GM21526 (cell line): ENCODE data around the gene ZNF625.

ENCODE experiments used
- ATAC-seq: cut with Tn5 transposase; IDR thresholded peaks from one replicate; pipeline ENCODE4 v1.9.1; 2021; ENCODE audit warnings: moderate library complexity; ENCODE audit not compliant: unreplicated experiment, low FRiP score

Gene ZNF625

DNA sequence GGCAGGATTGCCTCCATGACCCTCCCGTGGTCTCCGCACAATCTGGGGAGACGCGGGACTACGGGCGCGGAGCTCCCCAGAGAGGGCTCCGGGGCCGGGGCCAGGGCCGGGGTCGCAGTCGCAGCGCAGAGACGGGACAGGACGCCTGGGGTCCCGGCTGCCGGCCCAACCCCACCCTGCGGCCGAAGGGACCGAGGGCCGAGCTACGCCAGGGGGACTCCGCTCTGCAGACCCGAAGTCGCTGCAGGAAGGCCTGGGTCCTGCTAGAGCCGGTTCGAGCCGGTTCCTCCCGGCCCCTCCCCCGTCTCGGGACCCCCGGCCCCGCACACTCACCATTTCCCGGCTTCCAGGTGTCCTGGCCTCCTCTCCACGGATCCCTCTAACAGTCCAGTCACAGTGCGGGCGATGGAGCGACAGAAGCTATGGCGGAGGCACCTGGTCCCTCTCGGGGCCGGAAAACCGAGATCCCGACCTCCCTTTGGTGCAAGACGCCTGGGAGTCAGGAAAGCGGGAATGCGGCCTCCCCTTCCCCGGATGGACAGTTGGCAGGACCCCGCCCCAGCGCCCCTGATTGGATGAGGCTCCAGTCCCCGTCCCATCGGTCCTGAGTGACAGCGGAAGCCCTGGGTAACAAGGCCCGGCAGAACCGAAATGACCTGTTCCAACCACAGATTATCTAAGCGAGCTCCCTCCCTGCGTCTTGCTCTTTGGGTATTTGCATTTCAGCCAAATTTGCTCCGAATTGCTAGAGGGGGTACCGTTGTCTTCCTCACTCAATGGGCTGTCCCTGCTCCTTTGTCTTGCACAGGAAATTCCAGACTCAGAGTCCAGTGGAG is at the start of gene ZNF625:
Gene ZNF625, minus strand, starts transcription at position 512 of the 836 bp plus-strand sequence. Its CDS starts 176 bp downstream, at position 336.
- ATAC-seq: peak; percentile 58

DNA sequence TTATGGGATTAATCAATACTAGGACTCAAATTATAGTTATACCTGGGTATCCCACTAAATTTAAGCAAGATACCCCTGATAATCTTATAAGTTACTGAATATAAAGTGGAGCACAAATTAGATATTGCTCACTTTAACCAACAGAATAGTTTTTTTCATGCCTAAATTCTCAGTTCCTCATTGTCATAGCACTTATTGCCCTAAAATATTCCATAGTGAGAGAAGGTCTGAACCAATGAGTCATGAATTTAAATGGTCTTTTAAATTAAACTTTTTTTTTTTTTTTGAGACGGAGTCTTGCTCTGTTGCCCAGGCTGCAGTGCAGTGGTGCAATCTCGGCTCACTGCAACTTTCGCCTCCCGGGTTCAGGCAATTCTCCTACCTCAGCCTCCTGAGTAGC is 48.8 kb upstream of the ZNF625 start:
- ATAC-seq: no peak

DNA sequence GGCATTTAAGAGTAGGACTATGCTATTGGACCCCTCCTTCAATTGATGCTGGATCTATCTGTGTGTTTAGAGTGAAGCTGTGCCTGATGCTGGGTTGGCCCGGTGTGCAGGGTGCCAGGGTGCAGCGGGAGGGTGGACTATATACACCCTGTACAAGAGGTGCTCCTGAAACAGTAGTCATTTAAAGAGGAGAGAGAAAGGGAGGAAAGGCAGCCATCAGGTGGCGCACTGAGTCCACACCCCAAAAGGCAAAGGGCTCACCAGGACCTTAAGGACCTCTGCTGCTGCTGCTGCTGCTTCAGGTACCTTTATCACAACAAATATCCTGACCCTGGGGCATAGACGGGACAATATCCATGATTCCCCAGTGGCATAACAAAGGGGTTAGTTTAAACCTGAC is 45.7 kb upstream of the ZNF625 start:
- no peak for ATAC-seq

DNA sequence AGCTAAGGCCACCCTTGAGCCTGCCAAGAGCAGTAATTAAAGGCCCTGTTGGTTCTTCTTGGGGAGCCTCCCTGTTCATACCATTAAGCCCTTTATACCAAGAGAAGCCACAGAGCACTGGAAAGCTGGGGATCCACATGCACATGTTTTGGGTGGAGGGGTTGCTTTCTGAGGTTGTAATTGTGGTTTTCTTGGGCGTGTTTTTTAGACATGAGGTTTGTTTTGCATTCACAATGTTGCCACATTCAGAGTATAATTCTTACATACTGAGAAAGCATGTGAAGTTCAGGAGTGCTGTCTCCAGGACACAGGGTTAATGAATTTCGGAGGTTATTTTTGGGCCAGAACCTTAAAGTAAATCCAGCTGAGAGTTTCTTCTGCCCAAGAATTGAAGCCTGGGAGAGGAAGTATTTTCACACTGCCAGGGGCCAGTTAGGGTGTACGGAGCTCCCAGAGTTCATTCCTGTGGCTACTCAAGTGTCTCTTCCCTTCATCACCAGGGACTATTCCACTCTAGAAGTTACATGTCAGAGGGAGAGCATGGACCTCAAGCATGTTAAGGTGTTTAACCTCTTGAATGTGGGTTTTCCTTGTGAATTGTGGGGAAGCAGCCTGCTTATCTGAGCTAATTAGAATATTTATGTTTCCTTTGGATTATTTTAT is 43.4 kb upstream of the ZNF625 start:
- no peak for ATAC-seq

DNA sequence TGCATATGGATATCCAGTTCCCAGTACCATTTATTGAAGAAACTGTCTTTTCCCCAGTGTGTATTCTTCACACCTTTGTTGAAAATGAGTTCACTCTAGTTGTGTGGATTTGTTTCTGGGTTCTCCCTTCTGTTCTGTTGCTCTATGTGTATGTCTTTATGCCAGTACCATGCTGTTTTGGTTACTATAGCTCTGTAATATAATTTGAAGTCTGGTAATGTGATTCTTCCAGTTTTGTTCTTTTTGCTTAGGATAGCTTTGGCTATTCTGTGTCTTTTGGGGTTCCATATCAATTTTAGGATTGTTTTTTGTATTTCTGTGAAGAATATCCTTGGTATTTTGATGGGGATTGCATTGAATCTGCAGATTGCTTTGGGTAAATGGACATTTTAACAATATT is 41.6 kb upstream of the ZNF625 start:
- ATAC-seq: no peak

DNA sequence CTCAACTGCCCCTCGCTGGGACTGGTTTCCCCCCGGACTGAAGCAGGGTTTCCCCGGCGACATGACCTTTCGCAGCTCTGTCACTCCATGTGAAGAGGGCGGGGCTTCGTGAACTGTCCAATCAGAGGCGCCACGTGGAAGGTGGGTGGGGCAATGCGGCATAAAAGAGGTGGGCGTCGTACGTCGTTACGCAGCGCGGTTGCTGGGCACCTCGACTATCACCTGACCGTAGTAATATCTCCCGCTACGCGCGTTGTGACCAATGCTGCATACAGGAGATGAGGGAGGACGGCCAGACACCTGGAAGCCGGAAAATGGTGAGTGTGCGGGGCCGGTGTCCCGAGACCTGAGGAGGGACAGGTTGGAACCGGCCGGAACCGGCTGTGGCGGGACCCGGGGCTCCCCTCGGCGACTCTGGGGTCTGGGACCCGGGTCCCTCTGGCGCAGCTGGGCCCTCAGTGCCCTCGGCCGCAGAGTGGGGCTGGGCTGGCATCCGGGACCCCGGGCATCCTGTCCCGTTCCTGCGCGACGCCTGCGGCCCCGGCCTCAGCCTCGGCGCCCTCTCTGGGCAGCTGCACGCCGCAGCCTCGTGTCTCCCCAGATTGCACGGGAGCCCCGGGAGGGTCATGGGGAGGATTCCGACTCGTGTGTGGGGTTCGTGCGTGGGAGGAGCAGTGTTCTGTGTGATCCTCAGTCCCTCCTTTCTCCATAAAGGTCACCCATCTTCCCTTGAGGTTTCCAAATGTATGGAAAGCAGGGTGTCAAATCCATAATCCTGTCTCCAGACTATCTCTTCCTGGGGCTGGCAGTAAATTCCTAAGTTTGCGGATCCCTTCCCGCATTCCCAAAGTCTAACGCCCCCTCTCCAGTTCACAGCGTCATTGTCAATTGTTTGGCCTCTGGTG is 38.5 kb upstream of the ZNF625 start:
- no peak for ATAC-seq

DNA sequence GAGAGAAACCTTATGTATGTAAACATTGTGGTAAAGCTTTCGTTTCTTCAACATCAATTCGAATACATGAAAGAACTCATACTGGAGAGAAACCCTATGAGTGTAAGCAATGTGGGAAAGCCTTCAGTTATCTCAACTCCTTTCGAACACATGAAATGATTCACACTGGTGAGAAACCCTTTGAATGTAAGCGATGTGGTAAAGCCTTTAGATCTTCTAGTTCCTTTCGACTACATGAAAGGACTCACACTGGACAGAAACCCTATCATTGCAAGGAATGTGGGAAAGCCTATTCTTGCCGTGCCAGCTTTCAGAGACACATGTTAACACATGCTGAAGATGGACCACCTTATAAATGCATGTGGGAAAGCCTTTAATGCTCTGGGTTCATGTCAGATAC is 31.1 kb upstream of the ZNF625 start:
- no peak for ATAC-seq

DNA sequence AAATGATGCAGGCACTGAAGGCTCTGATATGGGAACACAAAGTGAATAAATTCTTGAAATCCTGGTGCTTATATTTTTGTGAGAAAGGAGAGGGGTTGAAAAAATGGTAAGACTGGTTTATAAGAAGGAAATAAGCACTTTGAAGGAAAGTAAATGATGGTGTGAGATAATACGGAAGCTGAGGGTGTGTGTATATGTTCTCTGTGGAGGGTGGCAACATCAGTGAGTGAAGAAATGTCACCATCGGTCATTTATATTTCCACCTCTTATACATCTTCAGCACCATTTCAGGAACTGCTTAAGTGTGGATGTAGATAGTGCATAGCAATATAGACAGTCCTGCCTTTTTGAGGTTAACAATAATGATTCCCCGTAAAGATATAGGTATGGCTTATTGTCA is 23.8 kb upstream of the ZNF625 start:
- ATAC-seq: no peak

DNA sequence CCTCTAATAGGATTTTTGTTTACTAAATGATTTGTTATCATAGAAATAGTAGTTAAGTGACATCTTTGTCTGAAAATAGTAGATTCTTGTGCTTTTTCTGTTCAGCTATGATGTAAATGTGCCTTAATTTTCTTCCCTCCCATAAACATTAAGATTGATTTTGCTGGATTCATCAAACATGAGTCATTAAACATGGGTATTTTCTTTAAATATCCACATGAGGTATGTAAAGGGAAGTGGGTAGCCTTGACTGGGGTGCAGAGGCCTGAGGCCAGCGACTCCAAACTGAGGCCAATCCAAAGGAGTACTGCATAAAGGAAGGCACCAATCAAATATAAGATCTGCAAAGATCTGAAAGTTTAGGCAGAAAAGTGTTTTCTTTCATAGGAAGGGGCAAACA is 10.1 kb upstream of the ZNF625 start:
- ATAC-seq: no peak

DNA sequence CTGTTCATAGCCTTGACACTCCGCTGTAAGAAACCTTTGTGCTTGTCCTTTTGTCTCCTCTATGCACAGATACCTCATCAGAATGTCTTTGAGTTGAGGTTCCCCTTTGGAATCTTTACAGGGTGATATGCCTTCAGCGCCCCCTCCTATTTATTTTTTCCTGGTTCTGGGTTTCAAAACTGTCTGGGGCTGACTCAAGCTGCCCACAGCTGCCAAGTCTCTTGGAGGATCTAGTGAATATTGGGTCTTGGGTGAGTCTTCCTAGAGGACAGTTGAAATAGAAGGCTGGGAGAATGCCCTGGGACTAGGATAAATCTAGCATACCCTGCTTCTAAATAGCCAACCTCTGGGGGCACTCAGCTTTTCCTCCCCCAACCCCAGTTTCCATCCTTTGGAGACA is 7.3 kb upstream of the ZNF625 start:
- no peak for ATAC-seq

DNA sequence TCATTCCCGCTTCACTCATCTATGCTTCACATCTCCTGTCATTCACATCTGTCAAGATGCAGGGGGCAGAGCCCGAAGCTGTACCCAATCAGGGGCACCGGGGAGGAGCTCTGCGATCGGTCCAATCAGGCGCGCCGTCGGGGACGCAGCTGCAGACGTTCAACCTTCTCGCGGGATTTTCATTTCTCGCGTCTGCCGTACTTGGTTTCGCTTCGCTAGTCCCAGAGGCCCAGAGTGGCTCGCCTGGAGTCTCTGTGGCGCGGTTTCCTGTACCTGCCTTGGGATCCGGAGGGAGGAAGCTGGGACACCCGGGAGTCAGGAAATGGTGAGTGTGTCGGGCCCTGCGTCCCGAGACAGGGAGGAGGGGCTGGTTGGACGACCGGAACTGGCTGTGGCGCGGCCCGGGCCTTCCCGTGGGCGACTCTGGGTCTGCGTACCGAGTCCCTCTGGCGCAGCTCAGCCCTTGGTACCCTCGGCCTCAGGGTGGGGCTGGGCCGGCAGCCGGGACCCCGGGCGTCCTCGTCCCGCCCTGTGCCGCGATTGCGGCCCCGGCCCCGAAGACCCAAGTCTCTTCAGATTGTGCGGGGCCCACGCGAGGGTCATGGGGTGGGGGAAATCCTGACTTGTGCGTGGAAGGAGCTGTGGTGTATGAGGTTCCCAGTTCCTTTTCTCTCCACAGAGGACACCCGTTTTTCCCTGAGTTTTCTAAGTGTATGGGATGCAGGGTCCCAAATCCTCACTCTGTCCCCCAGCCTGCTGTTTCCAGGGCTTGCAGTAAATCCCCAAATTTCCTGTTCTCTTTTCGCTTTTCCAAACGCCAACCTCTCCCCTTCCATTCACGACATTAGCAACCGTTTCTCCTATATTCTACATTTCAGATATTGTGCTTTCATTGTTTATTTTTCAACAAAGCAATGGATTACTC is 6.6 kb upstream of the ZNF625 start, which contains the start of gene ZNF136:
Gene ZNF136, plus strand, starts transcription at position 215 of the 925 bp plus-strand sequence. Its CDS starts 108 bp downstream, at position 323.
- ATAC-seq: peak; percentile 89

DNA sequence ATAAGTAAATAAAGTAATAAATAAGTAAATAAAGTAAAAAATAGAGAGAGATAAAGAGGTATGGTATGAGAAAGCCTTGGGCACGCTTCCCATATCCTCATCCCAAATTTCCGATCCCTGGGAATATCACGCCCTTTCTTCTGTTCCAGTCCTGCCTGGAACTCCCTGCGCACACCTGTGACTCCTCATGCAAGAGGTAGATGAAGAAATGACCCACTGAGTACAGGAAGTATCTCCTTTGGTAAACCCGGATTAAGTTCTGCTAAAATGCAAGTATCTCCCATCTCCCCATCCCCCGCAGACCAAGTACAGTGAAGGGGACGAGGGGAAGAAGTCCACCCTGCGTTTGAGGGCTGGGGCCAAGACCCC is 6.0 kb upstream of the ZNF625 start:
- peak; percentile 20 for ATAC-seq

DNA sequence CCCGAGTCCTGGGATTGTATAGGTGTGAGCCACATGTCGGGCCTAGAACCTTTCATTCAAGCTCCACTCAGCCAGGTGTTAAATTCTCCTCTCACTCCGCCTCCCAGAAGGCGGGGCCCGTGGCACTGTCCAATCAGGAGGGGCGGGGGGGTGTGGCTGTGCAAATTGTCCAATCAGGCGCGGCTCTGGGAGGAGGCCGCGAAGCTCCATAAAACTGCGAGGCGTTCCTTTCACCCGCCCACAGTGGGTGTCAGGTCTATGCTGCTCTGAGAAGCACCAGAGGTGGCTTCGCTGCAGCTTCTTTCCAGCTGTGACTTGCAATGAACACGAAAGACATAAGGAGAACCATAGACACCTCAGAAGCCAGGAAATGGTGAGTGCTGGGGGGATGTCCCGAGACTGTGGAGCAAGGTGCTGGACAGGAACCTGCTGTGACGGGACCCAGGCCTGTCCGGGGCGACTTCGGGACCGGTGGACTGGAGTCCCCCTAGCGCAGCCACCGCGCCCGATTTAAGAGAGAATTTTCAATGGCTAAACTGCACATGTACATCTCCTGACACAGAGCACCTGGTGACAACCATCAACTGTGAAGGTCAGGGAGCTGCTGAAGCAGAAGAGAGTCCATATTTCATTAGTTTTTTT is 3.4 kb upstream of the ZNF625 start:
- no peak for ATAC-seq

DNA sequence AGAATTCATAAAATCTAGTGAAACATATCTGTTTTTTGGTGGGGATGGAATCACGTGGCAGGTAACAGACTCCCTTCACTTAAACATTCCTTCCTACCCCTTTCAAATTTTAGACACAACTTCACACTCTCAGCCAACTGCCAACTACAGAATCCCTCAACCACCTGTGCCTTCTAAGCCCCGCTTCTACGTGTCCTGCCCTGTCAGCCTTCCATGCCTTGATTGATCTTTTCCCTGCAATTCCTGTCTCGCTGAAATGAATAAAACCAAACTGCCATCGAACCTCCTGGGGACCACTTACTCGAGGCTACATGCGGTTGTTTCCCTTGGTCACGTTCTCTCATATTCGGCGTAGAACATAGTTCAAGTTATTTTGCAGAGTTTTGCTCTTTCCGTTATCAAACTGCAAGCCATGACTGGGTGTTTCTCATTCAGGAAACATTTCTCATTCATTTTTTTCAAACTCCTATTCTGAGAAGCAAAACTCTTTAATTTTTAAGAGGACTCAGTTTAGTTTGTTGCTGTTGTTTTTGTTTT is 1.1 kb downstream of the ZNF625 start:
- no peak for ATAC-seq

DNA sequence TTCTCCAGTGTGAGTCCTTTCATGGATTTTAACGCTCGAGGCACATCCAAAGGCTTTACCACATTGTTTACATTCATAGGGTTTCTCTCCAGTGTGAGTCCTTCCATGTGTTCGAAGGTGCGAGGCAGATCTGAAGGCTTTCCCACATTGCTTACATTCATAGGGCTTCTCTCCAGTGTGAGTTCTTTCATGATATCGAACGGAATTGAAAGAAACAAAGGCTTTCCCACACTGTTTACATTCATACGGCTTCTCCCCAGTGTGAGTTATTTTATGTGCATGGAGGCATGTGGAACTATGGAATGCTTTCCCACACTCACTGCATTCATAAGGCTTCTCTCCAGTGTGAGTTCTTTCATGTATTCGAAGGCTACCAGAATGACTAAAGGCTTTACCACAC is 11.2 kb downstream of the ZNF625 start:
- ATAC-seq: no peak

DNA sequence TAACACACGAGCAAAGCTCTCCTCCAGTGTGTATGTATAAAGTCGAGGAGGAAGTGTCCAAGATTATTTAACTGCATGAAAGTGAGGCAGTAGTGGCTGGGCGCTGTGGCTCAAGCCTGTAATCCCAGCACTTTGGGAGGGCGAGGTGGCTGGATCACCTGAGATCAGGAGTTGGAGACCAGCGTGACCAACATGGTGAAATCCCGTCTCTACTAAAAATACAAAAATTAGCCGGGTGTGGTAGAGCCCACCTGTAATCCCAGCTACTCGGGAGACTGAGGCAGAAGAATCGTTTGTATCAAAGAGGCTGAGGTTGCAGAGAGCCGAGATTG is 15.2 kb downstream of the ZNF625 start:
- no peak for ATAC-seq

DNA sequence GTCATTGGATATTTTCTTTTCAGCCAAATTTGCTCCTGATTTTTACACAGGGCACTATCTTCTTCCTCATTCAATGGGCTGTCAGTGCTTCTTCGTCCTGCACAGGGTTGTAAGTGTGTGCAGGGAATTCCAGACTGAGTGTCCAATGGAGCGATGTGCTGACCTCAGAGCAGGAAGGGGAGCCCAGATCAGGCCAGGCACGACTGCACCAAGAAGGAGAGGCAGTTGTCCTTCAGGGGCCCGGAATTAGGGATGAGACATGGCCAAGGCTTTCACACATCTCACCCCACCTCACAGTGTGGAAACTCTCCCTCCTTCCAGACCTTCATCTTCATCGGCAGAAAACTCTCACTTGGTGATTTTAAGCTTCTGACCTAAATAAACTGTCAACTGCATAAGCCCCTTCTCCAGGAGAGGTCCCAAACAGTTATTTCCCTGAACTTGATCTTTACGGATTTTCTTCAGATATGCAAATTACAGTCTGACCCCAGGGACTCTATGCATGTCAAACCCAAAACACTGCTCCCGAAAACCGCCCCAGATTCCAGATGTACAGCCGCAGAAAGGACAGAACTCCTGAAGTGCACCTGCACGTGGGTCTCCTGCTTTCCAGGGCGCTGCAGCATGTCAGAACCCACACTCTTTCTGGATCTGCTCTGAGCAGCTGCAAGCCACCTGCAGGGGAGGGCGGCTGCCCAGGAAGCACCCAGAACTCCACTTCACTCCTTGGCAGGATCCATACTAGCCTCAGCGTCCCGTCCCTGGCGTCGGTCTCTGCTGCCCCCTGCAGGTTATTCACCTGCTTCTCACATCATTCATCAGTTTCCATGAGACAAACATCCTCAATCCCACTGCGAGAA is 15.8 kb downstream of the ZNF625 start:
- ATAC-seq: peak; percentile 21

DNA sequence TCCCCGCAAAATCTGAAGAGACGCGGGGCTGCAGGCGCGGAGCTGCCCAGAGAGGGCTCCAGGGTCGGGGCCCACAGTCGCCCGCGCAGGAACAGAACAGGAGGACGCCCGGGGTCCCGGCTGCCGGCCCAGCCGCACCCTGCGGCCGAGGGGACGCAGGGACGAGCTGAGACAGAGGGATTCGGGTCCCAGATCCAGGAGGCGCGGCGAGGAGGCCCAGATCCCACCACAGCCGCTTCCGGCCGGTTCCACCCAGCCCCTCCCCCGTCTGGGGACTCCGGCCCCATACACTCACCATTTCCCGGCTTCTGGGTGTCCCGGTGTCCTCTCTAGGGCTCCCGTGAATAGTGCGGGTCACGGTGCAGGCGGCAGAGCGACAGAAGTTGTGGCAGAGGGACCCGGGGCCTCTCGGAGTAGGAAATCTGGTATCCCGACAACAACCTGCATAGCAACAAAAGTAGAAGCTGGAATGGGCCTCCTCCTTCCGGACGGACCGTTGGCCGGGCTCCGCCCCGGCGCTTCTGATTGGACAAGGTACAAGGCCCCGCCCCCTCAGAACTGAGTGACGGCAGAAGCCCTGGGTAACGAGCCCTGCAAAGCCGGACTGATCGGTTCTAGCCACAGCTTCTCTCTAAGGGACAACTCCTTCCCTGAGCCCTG is 16.5 kb downstream of the ZNF625 start, which contains the start of gene ZNF20:
Gene ZNF20, minus strand, starts transcription at position 466 of the 660 bp plus-strand sequence. Its CDS starts 168 bp downstream, at position 298.
- ATAC-seq: peak; percentile 73
